HepG2 (cell line): ENCODE measurements around the gene TNFSF13. TPM values are rescaled to one million over a fixed set of nuclear protein-coding genes. Genes with fewer than 3 reads are reported as not detected.

Experiments
- CBFB ChIP-seq: sonication (generic); formaldehyde crosslinking; IDR thresholded peaks from 2 replicates; pipeline ENCODE4 v1.4.0; 2020; ENCODE audit warnings: missing genetic modification reagents
- DPF2 ChIP-seq: sonication (generic); formaldehyde crosslinking; IDR thresholded peaks from 2 replicates; pipeline ENCODE4 v1.4.0; 2020; ENCODE audit warnings: mild to moderate bottlenecking, low read depth, missing genetic modification reagents, borderline replicate concordance
- HNRNPL ChIP-seq: fragments of 200-400 bp; formaldehyde crosslinking; IDR thresholded peaks from 2 replicates; pipeline ENCODE4 v1.6.1; 2017; ENCODE audit warnings: mild to moderate bottlenecking, low read depth, low read length
- HOXA9 ChIP-seq: sonication (generic); formaldehyde crosslinking; IDR thresholded peaks from 2 replicates; pipeline ENCODE4 v1.8.1; 2022; ENCODE audit warnings: missing genetic modification reagents, mild to moderate bottlenecking, moderate library complexity, borderline replicate concordance
- JUND ChIP-seq: sonication (generic); formaldehyde crosslinking; IDR thresholded peaks from 2 replicates; pipeline ENCODE4 v1.8.0; 2022; ENCODE audit warnings: mild to moderate bottlenecking, missing genetic modification reagents
- KDM1A ChIP-seq: IDR thresholded peaks from 2 replicates; pipeline ENCODE4 v1.6.1; 2016; ENCODE audit warnings: missing compliant biosample characterization
- PAF1 ChIP-seq: IDR thresholded peaks from 2 replicates; pipeline ENCODE4 v1.6.1; 2016; ENCODE audit warnings: missing genetic modification reagents, missing compliant biosample characterization
- POLR2G ChIP-seq: fragments of 200-400 bp; formaldehyde crosslinking; IDR thresholded peaks from 2 replicates; pipeline ENCODE4 v1.6.1; 2018; ENCODE audit warnings: mild to moderate bottlenecking, low read depth, low read length, moderate library complexity
- RXRA ChIP-seq: sonication (generic); formaldehyde crosslinking; IDR thresholded peaks from 2 replicates; pipeline ENCODE4 v1.5.1; 2020; ENCODE audit warnings: missing genetic modification reagents
- STAG1 ChIP-seq: sonication (generic); formaldehyde crosslinking; IDR thresholded peaks from 2 replicates; pipeline ENCODE4 v1.4.0; 2020; ENCODE audit warnings: missing genetic modification reagents
- STAT5B ChIP-seq: sonication (generic); formaldehyde crosslinking; IDR thresholded peaks from 2 replicates; pipeline ENCODE4 v1.4.0; 2020; ENCODE audit warnings: missing genetic modification reagents
- ZFY ChIP-seq: sonication (generic); formaldehyde crosslinking; IDR thresholded peaks from 2 replicates; pipeline ENCODE4 v1.4.0; 2020; ENCODE audit warnings: missing genetic modification reagents
- ZMYM4 ChIP-seq: sonication (generic); formaldehyde crosslinking; IDR thresholded peaks from 2 replicates; pipeline ENCODE4 v1.8.1; 2023; ENCODE audit warnings: mild to moderate bottlenecking, missing genetic modification reagents
- ZNF224 ChIP-seq: sonication (generic); formaldehyde crosslinking; IDR thresholded peaks from 2 replicates; pipeline ENCODE4 v1.5.0; 2020; ENCODE audit warnings: mild to moderate bottlenecking, missing genetic modification reagents
- ZNF263 ChIP-seq: sonication (generic); formaldehyde crosslinking; IDR thresholded peaks from 2 replicates; pipeline ENCODE4 v1.4.0; 2020; ENCODE audit warnings: missing genetic modification reagents
- ZNF34 ChIP-seq: sonication (generic); formaldehyde crosslinking; IDR thresholded peaks from 2 replicates; pipeline ENCODE4 v1.4.0; 2020; ENCODE audit warnings: mild to moderate bottlenecking, missing genetic modification reagents, borderline replicate concordance
- ZNF773 ChIP-seq: sonication (generic); formaldehyde crosslinking; IDR thresholded peaks from 2 replicates; pipeline ENCODE4 v1.4.0; 2020; ENCODE audit warnings: missing genetic modification reagents, borderline replicate concordance
- ZNF839 ChIP-seq: sonication (generic); formaldehyde crosslinking; IDR thresholded peaks from 2 replicates; pipeline ENCODE4 v1.4.0; 2020; ENCODE audit warnings: missing genetic modification reagents, mild to moderate bottlenecking, borderline replicate concordance
- polyA plus RNA-seq, 8 experiments: library from polyadenylated mRNA; depleted of rRNA in 3 of 8; stranded (reverse) in 7 of 8; unstranded in 1 of 8; fragments of >200 nt; fragmentation: Illumina TruSeq in 4 of 8; extraction: Trizol in 4 of 8; gene quantifications; 2 replicates each; pipeline versions ENCODE4 v1.2.1 to v1.2.3, GENCODE V29; 2011 to 2016; ENCODE audit warnings: low read depth in 4 of 8, missing spikeins in 1 of 8, mixed read lengths in 1 of 8; ENCODE audit not compliant: insufficient read depth in 1 of 8
- total RNA-seq, 5 experiments: library from RNA; depleted of rRNA; stranded (reverse); fragments of >200 nt; fragmentation: Illumina TruSeq; extraction: Trizol; gene quantifications; 2 replicates each; pipeline ENCODE4 v1.2.3, GENCODE V29; 2016; ENCODE audit warnings: low read depth in 1 of 5
- TF ChIP-seq, protein P1 (sequence below): sonication (generic); formaldehyde crosslinking; IDR thresholded peaks from 2 replicates; pipeline ENCODE4 v1.4.0; 2020; ENCODE audit warnings: missing genetic modification reagents, borderline replicate concordance
- TF ChIP-seq, protein P2 (sequence below): IDR thresholded peaks from 2 replicates; pipeline ENCODE4 v1.6.1; 2012; ENCODE audit warnings: low read depth, low read length, improper control_type of control experiment
- TF ChIP-seq, protein P3 (sequence below): IDR thresholded peaks from 2 replicates; pipeline ENCODE4 v1.6.1; 2016

The TNFSF13 gene
- total and polyA plus RNA-seq, 2 of the 13 experiments (the other 11 are each of a cell fraction or from before 2014, with no cell fraction given): 2.5 to 3.3 TPM

DNA sequence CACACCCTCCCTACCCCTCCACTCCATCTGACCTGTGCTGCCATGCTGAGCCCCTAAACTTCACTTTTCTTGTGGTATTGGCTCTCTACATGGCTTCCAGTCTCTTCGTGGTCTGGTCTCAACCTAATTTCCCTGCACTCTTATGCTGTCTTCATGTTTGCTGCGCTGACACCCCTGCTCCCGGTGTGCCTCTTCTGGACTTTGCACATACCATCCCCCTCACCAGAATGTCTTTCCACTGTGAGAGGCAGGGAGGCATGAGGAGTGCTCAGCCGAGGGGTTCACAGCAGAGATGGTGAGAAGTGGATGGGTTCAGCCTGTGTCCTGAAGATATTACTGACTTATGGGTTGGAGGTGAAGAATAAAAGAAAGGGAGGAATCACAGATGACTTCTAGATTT lies 7.2 kb upstream of the TNFSF13 start (continued):
- TF ChIP-seq, protein P1, sequence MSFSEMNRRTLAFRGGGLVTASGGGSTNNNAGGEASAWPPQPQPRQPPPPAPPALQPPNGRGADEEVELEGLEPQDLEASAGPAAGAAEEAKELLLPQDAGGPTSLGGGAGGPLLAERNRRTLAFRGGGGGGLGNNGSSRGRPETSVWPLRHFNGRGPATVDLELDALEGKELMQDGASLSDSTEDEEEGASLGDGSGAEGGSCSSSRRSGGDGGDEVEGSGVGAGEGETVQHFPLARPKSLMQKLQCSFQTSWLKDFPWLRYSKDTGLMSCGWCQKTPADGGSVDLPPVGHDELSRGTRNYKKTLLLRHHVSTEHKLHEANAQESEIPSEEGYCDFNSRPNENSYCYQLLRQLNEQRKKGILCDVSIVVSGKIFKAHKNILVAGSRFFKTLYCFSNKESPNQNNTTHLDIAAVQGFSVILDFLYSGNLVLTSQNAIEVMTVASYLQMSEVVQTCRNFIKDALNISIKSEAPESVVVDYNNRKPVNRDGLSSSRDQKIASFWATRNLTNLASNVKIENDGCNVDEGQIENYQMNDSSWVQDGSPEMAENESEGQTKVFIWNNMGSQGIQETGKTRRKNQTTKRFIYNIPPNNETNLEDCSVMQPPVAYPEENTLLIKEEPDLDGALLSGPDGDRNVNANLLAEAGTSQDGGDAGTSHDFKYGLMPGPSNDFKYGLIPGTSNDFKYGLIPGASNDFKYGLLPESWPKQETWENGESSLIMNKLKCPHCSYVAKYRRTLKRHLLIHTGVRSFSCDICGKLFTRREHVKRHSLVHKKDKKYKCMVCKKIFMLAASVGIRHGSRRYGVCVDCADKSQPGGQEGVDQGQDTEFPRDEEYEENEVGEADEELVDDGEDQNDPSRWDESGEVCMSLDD (CRISPR knock-in tag): no peak
- TF ChIP-seq ZNF773 (CRISPR knock-in tag): no peak
- no peak for TF ChIP-seq STAT5B
- no peak for TF ChIP-seq PAF1 (CRISPR knock-in tag)
- TF ChIP-seq ZFY: no peak
- TF ChIP-seq STAG1: no peak
- no peak for TF ChIP-seq ZNF34 (CRISPR knock-in tag)
- TF ChIP-seq, protein P2, sequence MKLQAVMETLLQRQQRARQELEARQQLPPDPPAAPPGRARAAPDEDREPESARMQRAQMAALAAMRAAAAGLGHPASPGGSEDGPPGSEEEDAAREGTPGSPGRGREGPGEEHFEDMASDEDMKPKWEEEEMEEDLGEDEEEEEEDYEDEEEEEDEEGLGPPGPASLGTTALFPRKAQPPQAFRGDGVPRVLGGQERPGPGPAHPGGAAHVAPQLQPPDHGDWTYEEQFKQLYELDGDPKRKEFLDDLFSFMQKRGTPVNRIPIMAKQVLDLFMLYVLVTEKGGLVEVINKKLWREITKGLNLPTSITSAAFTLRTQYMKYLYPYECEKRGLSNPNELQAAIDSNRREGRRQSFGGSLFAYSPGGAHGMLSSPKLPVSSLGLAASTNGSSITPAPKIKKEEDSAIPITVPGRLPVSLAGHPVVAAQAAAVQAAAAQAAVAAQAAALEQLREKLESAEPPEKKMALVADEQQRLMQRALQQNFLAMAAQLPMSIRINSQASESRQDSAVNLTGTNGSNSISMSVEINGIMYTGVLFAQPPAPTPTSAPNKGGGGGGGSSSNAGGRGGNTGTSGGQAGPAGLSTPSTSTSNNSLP: no peak
- TF ChIP-seq JUND (CRISPR knock-in tag): no peak
- TF ChIP-seq, protein P3, sequence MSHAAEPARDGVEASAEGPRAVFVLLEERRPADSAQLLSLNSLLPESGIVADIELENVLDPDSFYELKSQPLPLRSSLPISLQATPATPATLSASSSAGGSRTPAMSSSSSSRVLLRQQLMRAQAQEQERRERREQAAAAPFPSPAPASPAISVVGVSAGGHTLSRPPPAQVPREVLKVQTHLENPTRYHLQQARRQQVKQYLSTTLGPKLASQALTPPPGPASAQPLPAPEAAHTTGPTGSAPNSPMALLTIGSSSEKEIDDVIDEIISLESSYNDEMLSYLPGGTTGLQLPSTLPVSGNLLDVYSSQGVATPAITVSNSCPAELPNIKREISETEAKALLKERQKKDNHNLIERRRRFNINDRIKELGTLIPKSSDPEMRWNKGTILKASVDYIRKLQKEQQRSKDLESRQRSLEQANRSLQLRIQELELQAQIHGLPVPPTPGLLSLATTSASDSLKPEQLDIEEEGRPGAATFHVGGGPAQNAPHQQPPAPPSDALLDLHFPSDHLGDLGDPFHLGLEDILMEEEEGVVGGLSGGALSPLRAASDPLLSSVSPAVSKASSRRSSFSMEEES (CRISPR knock-in tag): no peak
- no peak for TF ChIP-seq ZMYM4 (CRISPR knock-in tag)
- TF ChIP-seq ZNF839 (CRISPR knock-in tag): no peak
- peak; percentile 68 for TF ChIP-seq ZNF263 (CRISPR knock-in tag)
- no peak for TF ChIP-seq DPF2 (CRISPR knock-in tag)
- TF ChIP-seq RXRA (CRISPR knock-in tag): no peak
- TF ChIP-seq CBFB: no peak
- TF ChIP-seq ZNF224 (CRISPR knock-in tag): no peak
- no peak for TF ChIP-seq POLR2G
- TF ChIP-seq KDM1A (CRISPR knock-in tag): no peak
- no peak for TF ChIP-seq HNRNPL
- TF ChIP-seq HOXA9: no peak
